Measurements from ENCODE around the gene SLC17A5.
"Not testable (repeated sequence)": the region's sequence is repeated elsewhere in the genome, so short reads cannot be mapped to it uniquely, and the experiment has no call there.

SLC17A5 gene

DNA sequence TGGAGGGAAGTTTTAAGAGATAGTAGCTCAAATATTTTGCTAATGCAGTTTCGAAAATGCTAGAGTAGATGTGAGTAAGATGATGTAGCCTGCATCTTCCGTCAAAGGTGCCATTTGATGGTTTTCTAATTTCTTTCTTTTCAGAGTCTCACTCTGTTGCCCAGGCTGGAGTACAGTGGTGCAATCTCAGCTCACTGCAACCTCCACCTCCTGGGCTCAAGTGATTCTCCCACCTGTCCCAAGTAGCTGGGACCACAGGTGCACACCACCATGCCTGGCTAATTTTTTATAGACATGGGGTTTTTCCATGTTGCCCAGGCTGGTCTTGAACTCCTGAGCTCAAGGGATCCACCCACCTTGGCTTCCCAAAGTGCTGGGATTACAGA is 87.3 kb downstream of the SLC17A5 start:
- DNase-seq (ENCODE audit: low read depth in 2 of 2) = not testable (repeated sequence)

DNA sequence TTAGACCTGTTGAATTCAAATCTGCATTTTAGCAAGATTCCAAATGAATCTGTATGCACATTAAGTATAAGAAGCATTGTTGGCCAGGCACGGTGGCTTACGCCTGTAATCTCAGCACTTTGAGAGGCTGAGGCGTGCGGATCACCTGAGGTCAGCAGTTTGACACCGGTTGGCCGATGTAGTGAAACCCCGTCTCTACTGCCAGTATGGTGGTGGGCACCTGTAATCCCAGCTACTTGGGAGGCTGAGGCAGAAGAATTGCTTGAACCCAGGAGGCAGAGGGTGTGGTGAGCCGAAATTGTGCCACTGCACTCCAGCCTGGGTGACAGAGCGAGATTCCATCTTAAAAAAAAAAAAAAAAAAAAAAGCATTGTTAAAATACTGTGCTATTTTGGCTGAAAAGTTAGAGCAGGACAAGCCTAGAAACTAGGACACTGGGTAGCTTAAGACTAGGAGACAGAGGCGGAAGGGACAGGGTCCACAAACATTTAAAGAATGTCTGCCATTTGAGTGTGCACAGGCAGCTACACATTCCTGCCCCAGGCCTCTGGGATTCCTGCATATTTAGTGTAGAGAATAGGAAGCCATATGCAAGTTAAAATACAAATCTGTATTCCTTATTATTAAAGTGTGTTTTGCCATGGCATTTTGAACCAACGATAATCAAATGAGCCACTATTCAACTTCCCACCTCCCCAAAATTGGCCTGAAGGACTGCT is 87.9 kb downstream of the SLC17A5 start:
- no peak for DNase-seq (ENCODE audit: low read depth in 2 of 2)

DNA sequence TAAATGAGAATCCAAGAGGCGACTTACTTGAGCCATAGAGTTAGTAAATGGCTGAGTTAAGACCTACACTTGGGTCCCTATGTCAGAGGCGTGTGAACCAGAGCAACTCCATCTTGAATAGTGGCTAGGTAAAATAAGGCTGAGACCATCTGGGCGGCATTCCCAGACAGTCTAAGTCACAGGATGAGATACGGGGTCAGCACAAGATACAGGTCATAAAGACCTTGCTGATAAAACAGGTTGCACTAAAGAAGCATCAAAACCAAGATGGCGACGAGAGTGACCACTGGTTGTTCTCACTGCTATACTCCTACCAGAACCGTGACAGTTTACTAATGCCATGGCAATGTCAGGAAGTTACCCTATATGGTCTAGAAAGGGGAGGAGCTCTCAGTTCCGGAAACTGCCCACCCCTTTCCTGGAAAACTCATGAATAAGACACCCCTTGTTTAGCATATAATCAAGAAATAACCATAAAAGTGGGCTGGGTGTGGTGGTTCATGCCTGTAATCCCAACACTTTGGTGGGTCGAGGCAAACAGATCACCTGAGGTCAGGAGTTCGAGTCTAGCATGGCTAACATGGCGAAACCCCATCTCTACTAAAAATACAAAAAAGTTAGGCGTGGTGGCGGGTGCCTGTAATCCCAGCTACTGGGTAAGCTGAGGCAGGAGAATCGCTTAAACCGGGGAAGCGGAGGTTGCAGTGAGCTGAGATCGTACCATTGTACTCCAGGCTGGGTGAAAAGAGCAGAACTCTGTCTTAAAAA is 89.0 kb downstream of the SLC17A5 start:
- DNase-seq (ENCODE audit: low read depth in 2 of 2) = no peak

DNA sequence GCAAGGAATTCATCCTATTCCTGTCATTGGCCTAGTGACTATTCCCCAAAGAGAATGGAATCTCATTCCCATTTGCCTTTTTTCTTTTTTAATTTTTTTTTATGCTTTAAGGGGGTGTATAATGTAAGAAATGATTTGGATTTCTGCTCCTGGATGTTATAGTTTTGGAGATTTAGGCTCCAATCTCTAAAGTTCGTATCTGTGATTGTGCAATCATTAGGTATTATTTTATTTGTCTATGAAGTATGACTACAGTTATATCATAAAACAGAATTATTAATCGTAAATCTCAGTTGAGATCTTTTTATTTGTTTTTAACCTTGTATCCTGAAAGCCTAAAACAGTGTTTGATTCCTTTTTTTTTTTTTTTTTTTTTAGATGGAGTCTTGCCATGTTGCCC is 91.2 kb downstream of the SLC17A5 start:
- no peak for DNase-seq (ENCODE audit: low read depth in 2 of 2)

DNA sequence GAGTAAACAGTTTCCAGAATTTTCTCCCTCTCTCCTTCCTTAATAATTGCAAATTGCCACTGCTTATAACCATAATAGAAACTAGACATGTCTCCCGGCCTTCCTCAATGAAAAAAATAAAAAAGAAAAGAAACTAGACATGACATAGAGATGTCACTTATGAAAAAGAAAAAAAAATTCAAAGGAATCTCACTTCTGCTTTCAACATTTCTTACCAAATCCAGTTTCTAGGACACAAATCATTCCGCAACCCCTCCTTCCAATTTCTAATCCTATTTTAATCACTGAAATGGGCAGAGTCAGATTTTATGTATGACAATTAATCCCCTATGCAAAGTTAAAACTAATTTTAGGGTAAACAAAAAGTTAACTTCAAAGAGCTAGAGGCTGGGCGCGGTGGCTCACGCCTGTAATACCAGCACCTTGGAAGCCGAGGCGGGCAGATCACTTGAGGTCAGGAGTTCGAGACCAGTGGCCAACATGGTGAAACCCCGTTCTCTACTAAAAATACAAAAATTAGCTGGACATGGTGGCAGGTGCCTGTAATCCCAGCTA is 92.9 kb downstream of the SLC17A5 start:
- no peak for DNase-seq (ENCODE audit: low read depth in 2 of 2)

DNA sequence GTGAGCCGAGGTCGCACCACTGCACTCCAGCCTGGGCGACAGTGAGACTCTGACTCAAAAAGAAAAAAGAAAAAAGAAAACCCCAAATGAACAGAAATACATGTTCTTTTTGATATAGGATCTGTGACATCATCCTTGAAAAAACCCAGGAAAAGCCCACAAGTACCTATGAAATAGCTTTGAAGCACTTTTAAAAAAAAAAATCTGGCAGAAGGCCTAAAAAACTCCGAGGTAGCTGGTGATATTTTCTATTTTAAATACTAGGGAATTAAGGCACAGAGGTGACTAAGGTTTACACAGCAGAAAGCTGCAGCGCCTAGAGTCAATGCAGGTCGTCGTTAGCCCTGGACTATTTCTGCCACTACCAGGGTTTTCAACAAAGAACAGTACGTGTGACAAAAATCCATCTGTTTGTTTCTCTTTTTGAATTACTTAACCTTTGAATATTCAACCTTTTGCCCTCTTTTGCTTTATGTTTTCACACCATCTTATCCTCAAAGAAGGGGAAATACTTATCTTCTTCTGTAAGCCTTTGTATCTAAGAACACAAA is 93.5 kb downstream of the SLC17A5 start:
- DNase-seq (ENCODE audit: low read depth in 2 of 2) = no peak

DNA sequence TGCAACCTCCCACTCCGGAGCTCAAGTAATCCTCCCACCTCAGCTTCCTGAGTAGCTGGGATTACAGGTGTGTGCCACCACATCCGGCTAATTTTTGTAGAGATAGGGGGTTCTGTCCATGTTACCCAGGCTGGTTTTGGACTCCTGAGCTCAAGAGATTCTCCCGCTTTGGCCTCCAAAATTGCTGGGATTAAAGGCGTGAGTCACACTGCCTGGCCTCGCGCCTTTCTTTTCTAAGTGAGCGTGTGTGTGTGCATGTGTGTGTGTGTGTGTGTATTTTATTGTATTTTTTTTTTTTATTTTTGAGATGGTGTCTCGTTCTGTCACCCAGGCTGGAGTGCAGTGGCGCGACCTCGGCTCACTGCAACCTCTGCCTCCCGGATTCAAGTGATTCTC is 94.4 kb downstream of the SLC17A5 start:
- DNase-seq (ENCODE audit: low read depth in 2 of 2) = not testable (repeated sequence)

DNA sequence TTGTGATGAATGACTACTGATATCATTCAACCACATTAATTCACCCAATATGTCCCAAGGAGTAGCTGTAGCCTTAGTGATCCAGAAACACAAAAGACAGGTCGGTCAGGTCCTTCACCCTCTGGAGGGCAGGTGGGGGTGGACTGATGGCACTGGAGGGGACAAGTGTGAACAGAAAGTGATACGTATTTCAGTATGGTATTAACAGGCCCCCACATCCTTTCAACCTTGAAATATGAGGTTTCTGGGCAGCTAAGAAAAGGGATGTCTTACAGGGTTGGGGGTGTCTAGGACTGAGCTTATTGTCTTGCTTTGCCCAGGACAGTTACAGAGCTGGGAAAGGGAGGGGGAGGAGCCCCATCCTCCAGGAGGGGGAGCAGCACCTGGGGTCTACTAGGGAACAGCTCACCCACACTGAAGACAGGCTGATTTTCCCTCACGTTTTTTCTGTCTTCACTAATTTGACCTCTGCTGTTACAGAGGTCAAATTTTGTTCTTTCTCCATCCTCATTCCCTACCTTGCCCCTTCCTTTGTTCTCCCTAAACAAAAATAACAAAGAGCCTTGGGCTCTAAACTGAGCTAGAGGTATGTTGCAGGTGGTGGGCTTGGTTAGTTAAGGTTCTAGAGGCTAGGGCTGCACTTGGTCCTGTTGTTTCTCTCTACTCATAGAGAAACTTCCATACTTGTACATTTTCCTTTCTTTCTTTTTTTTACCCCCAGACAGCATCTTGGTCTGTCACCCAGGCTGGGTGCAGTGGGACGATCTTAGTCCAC is 95.0 kb downstream of the SLC17A5 start:
- no peak for DNase-seq (ENCODE audit: low read depth in 2 of 2)

DNA sequence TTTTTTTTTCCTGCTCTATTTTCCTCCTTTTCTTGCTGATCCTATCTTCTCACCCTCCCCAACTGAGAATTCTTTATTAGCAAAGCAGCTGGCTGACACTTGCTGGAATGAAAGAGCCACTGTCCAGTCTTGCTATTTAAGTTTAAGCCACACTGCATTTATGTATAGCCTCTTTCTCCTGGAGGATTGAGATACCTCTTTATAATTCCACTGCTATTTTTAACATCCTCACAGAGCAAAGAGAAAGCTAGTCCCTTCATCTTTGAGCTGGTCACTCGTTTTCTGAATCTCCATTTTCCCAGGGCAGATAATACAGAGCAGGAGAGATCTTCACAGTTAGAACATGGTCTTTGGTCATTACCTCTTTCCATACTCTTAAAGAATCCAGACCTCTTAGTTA is 97.0 kb downstream of the SLC17A5 start:
- DNase-seq (ENCODE audit: low read depth in 2 of 2) = no peak

DNA sequence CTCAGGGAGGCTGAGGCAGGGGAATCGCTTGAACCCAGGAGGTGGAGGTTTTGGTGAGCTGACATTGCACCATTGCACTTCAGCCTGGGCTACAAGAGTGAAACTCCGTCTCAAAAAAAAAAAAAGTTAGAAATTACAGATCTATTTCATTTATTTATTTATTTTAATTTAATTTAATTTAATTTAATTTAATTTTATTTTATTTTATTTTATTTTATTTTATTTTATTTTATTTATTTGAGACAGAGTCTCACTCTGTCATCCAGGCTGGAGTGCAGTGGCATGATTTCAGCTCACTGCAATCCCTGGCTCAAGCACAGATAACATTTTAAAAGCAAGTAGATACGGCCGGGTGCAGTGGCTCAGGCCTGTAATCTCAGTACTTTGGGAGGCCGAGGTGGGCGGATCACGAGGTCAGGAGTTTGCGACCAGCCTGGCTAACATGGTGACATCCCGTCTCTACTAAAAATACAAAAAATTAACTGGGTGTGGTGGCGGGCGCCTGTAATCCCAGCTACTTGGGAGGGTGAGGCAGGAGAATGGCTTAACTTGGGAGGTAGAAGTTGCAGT is 98.3 kb downstream of the SLC17A5 start:
- DNase-seq (ENCODE audit: low read depth in 2 of 2) = not testable (repeated sequence)

DNA sequence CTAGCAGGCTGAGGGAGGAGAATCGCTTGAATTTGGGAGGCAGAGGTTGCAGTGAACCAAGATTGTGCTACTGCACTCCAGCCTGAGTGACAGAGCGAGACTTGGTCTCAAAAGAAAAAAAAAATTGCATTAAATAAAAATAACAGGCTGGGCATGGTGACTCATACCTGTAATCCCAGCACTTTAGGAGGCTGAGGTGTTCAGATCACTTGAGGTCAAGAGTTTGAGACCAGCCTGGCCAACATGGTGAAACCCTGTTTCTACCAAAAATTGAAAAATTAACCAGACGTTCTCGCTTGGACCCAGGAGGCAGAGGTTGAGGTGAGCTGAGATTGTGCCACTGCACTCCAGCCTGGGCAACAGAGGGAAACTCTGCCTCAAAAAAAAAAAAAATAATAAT is 102.7 kb downstream of the SLC17A5 start:
- not testable (repeated sequence) for DNase-seq (ENCODE audit: low read depth in 2 of 2)

DNA sequence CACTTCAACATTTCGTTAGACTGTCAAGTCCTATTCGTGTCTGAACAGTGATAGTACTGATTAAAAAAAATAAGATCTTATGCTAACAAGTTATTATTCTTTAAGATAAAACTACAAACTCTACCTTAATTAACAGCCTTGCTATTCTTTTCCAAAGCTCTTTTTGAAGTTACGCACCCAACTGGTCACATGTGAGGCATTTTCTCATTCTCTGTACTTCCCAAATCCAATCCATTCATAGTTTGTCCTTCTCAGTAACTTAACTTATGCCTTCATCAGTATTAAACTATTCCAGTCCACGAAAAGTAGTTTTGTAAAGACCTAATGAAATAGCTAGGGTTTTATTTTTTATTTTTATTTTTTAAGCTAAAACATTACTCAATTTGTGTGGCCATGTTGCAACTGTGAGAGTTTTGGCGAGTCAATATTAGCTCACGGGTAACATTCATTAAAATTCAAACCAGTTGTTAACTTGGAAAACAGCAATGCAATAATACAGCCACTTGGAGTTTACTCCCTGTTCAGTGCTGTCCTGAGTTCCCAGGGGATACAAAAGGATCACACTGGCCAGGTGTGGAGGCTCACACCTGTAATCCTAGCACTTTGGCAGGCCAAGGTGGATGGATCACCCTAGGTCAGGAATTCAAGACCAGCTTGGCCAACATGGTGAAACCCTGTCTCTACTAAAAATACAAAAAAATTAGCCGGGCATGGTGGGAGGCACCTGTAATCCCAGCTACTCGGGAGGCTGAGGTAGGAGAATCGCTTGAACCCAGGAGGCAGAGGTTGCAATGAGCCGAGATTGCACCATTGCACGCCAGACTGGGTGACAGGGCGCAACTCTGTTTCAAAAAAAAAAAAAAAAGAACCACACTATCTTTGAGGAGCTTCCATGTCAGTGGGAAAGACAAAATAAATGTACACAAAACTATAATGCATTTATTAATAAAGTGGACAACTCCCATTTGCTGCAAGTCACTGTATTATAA is 105.0 kb downstream of the SLC17A5 start:
- DNase-seq (ENCODE audit: low read depth in 2 of 2) = no peak

DNA sequence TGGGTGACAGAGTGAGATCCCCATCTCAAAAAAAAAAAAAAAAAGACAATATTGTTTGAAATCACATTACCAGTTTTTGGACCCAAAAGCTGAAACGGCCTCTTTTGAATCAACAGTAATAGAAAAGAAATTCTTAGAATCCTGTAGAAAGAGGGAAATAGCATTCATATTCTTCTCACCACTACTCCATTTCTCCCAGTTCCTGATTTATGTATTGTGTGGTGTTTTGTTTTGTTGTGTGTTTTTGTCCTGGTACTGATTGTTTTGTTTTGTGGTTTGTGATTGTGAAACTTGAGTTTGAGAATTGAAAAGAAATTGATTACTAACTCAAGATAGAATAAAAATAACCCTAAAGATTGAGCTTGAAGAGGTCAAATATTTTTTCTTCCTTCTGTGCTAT is 106.8 kb downstream of the SLC17A5 start:
- DNase-seq (ENCODE audit: low read depth in 2 of 2) = no peak
